Measurements from ENCODE around the gene GRIA1.

GRCh38 chr5:153797484-153797883 is 307.0 kb downstream of the GRIA1 start:
- TF ChIP-seq CTCF (IDR thresholded peaks at IDR 0.05) = no peak
- TF ChIP-seq POLR2A (IDR thresholded peaks at IDR 0.05) = no peak
